NCI-H524 treated with DMSO at 0.1 percent for 48 hours (cell line): ENCODE measurements around the gene CSMD2.

Source experiments
- DNase-seq: peaks from one replicate; lab custom pipeline; 2025; lab: John Stamatoyannopoulos, UW

CSMD2 gene

GRCh38 chr1:33899746-33900145 is 265.3 kb downstream of the CSMD2 start:
- DNase-seq = no peak

DNA sequence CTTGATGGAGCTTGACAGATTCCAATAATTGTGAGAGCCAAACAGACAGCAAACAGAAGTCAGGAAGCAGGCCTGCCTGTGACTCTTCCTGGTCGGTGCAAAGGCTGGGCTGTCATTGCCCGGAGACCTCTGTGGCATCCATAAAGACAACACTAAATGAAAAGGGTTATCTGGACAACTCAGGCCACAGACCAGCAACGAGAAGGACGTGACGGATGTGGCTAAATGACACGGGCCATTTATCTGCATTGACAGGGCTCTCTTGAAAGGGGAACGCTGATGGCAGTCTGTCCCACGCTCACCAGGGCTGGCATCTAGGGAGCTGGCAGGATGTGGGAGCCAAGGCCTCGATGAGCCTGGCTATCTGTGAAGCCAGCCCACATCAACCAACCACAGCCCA is 266.1 kb downstream of the CSMD2 start:
- DNase-seq = no peak

DNA sequence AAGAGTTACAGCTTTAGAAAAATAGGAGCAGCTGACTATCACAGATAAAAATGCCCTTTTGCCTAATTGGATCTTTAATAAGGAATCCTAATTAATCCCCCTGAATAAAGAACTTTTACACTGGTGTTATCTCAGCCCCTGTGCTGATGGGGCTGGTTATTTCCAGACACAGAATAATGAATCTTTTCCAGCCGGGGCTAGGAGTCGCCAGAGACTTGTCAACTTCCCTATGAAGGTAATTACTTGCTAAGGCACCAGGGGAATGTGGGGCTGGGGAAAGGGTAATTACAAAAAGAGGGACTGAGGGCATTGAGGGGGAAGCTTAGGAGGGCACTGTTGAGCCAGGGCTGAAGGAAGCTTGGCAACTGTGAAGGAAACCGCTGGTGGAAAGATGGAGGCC is 266.6 kb downstream of the CSMD2 start:
- no peak for DNase-seq

- no peak for DNase-seq
These were observed 267.8 kb downstream of the CSMD2 start for GRCh38 chr1:33897092-33897725.

DNA sequence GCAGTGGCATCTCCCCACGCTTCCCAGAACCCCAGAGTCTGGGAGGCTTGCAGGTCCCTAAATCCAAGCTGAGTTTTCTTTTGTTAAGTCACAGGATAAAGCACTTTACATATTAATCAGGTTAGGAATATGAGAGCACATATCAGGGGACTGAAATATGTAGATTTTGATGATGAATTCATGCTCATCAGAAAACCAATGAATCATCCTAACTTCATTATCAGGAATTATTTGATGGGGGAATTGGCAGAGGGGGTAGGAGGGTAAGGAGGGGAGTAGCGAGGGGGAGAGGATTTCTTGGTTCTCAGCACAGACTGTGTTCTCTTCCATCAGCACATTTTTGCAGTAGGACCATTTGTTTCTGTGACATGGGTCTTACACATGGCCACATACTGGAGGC is 269.1 kb downstream of the CSMD2 start:
- no peak for DNase-seq

DNA sequence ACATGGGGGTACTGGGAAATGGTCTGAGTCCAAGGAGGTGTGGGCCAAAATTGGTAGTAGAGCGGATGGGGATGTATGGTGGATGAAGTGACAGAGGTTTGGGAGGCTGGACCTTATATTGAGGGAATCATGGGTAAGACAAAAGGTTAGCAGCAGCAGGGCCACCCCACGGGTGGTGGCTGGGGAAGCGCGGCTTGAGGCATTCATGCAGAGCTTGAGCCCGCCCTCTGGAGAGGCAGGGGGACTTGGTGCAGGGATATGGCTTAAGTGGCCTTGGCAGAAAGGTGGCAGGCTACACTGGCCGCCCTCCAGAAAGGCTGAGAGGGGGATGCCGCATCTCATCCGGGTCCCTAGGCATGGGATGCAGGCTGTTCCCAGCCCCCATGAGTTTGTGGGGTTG is 269.6 kb downstream of the CSMD2 start:
- no peak for DNase-seq

DNA sequence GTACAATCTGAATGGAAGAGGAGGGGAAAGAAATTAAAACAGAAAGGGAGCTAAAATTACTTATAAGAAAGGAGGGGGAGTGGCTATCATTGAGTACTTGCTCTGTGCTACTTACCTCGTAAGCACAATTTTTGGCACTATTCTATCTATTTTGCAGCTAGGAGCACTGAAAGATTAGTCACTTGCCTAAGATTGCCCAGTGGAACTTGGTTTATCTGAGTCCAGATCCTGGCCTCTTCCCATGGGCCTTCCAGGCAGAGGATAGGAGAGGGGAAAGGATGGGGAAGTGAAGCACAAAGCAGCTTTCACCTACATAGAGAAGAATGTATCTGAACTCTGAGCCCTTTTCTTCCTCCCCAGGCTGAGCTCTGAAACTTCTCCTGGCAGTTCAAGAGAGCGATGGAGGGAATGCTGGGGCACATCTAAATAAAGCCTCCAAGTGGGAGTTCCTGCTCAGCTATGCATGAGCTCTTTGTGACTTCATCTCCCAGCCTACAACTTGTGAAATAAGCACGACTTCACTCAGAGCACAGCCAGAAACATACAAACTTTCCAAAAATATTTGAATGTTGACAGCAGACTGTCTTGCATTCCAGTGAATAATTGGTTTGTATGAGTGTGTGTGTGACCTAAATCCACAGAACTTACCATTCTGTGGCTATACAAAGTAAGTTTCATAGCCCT is 271.7 kb downstream of the CSMD2 start:
- DNase-seq = no peak

- DNase-seq = no peak
These were observed 278.5 kb downstream of the CSMD2 start for GRCh38 chr1:33886496-33886895.

GRCh38 chr1:33880305-33880704 is 284.7 kb downstream of the CSMD2 start:
- no peak for DNase-seq

- DNase-seq = no peak
These were observed 286.6 kb downstream of the CSMD2 start for GRCh38 chr1:33878392-33878791.

- no peak for DNase-seq
These were observed 287.9 kb downstream of the CSMD2 start for GRCh38 chr1:33876970-33877650.

DNA sequence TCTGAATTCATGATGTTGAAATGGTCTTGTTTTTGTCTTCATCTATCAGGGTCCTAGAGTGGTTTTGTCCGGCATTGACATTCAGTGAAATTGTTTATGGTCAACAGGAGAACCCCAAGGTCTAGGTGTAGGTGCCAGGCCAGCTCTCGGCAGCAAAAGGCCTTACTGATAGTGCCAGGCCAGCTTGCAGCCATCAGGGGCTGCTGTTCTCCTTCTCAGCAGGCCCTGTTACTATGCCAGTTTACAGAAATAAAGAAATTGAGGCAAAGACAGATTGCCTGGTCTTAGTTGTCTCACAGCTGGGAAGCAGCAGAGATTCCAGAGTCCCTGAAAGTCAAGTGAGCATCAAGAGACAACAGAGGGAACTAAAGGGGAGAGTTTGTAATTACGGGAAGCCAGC is 289.2 kb downstream of the CSMD2 start:
- DNase-seq = no peak

DNA sequence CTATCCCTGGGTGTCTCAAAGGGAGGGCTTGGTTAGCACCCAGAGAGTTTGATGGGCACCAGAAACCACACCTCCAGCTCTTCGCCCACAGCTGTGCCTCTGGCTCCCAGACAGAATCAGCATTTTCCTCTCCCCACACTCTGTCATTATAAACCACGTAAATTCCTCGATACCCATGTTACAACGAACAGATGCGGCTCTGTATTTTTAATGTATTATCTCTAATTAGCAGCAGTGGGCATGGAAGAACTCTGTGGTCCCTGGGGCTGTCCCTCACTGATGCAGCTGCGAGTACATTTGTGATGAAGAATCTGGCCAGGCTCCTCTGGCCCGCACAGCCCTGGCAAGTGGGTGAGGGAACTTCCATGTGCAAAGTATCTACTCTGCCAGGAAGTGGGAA is 290.4 kb downstream of the CSMD2 start:
- no peak for DNase-seq

- DNase-seq = no peak
These were observed 292.3 kb downstream of the CSMD2 start for GRCh38 chr1:33872683-33873082.

- no peak for DNase-seq
These were observed 292.8 kb downstream of the CSMD2 start for GRCh38 chr1:33872275-33872674.

GRCh38 chr1:33867684-33868083 is 297.3 kb downstream of the CSMD2 start:
- DNase-seq = no peak

DNA sequence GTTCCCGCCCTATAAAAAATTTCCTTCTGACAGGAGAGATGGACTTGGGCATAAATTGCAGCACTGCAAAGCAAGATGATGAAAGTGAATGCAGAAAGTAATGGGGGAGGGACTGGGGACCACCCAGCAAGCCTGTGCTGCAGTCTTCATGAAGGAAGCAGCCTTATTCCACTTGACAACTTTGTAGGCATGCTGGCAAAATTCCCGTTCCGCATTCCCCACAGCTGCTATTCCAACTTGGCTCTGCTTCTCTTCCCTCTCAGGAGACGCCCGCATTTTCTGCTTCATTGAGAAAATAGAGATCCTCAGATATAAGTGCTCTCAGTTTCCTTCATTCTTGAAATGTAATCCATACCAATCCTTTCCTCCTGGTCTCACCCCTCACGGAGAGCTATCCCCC is 298.7 kb downstream of the CSMD2 start:
- DNase-seq = no peak

GRCh38 chr1:33864460-33865389 is 300.3 kb downstream of the CSMD2 start:
- no peak for DNase-seq

DNA sequence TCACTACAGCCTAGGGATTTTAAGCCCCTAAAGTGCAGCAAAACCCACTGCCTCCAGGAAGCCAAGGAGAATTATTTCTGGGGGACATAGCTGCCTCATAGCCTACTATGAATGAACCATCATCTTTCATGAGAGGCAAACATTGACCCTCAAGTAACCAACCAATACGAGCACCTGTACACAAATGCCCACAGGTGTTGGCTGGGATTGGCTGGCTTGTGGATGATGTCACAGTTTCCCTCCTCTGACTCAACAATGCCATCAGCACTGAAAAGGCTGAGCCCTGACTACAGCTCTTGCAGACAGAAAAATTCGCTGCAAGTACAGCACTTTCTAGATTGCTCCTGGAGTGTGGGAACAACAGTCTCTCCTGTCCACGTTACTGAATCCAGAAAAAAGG is 301.3 kb downstream of the CSMD2 start, which contains the start of gene HMGB4:
Gene HMGB4 (plus strand): TSS at position 301 of the 400 bp plus-strand sequence. CDS start 113 bp downstream, outside the sequence.
- DNase-seq = no peak

- no peak for DNase-seq
These were observed 304.4 kb downstream of the CSMD2 start for GRCh38 chr1:33860671-33861070.

DNA sequence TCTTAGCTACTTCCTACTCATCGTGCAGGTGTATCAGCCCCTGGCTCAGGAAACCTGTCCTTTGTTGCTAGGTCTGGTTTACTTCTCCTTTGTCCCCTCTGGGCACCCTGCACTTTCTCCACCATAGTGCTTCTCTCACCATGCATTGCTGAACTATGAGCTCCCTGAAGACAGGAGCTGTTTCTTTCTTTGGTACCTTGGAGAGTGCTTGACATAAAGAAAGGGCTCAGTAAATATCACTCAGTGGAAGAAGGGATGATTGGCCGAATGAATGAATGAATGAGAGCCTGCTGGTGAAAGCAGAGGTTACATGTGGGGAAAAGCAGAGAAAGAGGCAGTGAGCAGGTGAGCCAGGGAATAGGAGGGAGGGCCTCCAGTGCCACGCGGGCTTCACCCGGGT is 310.9 kb downstream of the CSMD2 start:
- DNase-seq = no peak

GRCh38 chr1:33853431-33853830 is 311.6 kb downstream of the CSMD2 start:
- DNase-seq = no peak
